ENCODE results near the gene P3H3.

DNA sequence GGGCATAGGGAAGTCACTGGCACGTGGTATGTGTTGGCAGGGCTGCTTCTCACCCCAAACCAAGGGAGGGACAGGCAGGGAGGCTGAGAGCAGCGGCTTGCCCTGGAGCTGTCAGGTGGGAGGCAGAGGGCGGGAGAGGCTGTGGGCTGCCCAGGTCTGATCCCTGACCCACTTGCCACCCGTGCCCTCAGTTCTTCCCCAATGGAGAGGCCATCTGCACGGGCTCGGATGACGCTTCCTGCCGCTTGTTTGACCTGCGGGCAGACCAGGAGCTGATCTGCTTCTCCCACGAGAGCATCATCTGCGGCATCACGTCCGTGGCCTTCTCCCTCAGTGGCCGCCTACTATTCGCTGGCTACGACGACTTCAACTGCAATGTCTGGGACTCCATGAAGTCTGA, 17.2 kb downstream of the P3H3 start:
- TF ChIP-seq, protein P1, sequence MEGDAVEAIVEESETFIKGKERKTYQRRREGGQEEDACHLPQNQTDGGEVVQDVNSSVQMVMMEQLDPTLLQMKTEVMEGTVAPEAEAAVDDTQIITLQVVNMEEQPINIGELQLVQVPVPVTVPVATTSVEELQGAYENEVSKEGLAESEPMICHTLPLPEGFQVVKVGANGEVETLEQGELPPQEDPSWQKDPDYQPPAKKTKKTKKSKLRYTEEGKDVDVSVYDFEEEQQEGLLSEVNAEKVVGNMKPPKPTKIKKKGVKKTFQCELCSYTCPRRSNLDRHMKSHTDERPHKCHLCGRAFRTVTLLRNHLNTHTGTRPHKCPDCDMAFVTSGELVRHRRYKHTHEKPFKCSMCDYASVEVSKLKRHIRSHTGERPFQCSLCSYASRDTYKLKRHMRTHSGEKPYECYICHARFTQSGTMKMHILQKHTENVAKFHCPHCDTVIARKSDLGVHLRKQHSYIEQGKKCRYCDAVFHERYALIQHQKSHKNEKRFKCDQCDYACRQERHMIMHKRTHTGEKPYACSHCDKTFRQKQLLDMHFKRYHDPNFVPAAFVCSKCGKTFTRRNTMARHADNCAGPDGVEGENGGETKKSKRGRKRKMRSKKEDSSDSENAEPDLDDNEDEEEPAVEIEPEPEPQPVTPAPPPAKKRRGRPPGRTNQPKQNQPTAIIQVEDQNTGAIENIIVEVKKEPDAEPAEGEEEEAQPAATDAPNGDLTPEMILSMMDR (optimal IDR thresholded peaks at IDR 0.05 in 1 of 3, IDR thresholded peaks at IDR 0.05 in 1 of 3, conservative IDR thresholded peaks at IDR 0.05 in 1 of 3; ENCODE audit: extremely low read depth in 1 of 3, insufficient read depth in 2 of 3, low read length in 3 of 3): no peak
- TF ChIP-seq EZH2 (IDR thresholded peaks at IDR 0.05; ENCODE audit: low read length): no peak

Data from keratinocyte (primary cell).